CD4-positive, alpha-beta T cell treated with Interleukin-10 for 1 hour (primary cell): ENCODE results near the gene GRIN3A.

Experiments
- DNase-seq: peaks from one replicate; pipeline ENCODE4 v3.0.0-alpha.2; 2020

GRIN3A gene

DNA sequence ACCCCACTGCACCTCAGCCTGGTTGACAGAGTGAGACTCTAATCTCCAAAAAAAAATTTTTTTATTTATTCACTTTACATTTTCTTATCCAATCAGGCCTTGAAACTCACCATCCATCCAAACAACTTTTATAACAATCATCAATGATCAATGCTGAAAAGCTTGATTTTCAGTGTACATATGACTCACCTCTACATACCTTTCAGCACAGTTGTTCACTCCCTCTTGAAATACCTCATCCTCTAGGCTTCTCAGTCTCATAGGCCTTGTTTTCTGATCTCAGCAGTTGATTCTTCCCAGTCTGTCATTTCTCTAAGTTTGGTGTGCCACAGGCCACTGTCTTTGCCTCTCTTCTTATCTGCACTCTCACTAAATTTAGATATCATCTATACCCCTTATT, 36.2 kb downstream of the GRIN3A start:
- no peak for DNase-seq

- no peak for DNase-seq
Measured at GRCh38 chr9:101693546-101694336, 44.7 kb downstream of the GRIN3A start.

GRCh38 chr9:101691657-101692056, 46.8 kb downstream of the GRIN3A start:
- no peak for DNase-seq

GRCh38 chr9:101689039-101689438, 49.4 kb downstream of the GRIN3A start:
- no peak for DNase-seq

- no peak for DNase-seq
Measured at GRCh38 chr9:101684665-101685064, 53.8 kb downstream of the GRIN3A start.

DNA sequence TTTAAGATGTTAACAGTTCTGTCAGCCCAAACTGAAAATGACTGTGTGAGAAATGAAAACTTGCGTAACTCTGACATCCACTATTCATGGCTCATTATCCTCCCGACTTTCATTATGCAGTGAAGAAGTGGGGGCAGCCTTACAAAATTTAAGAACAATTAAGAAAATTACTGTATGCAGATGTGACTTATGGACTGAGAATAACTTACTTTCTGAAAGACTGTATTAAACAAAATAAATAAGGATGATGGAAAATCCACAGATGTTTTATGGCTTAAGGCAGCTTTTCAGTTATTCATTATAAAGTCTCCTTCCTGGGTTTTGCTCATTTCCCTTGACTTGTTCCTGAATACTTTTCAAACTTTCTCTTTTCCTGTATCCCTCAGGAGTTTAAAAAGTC, 55.2 kb downstream of the GRIN3A start:
- no peak for DNase-seq

DNA sequence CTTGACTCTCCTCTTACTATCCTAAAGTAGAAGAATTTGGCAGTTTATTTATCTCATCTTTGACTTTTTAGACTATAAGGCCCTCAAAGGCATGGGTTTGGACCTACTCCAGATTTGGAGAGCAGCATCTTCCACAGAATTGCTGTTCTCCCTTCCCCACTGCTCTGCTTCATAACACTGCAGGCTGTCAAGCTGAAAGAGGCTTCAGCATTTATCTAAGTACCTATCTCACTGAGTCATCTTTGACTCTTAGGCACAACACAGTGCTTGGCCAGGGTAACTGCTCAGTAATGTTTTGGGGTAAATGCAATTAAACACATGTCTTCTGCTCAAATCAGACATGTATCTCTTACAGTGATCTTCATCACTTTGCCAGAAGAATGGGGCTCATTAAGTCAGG, 60.6 kb downstream of the GRIN3A start:
- no peak for DNase-seq

DNA sequence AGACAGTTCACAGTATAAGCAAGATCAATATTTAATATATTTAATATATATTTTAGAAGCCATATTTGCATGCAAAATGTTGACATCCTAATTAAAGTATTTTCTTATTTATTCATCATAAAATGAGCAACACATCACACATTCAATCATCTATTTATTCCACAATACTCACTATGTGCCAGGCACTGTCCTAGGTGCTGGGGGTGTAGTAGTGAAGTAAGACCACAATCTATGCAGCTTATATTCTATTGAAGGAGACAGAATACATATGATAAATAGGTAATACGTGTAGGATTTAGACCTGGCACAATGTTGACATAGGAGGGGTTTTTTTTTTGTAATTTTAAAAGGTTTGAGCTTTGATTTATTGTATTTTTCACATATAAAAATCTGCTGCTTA, 63.1 kb downstream of the GRIN3A start:
- DNase-seq = no peak

DNA sequence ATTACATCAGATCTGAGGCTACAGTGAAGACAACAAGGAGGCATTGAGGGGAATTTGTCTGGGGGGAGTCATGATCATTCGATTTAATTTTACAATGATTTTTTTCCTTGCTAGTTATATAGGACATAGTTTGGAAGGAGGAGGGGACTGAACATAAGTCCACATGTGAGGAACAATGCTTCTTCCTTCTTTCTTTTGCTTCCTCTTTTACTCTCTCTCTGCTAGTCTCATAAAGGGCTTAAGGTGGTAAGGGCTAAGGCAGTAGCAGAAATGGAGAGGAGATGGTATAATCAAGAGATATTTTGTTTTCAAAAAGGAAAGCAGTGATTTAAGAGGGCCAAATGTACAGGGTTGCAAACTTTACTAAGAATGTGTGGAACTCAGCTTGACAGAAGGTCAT, 64.3 kb downstream of the GRIN3A start:
- DNase-seq = no peak

DNA sequence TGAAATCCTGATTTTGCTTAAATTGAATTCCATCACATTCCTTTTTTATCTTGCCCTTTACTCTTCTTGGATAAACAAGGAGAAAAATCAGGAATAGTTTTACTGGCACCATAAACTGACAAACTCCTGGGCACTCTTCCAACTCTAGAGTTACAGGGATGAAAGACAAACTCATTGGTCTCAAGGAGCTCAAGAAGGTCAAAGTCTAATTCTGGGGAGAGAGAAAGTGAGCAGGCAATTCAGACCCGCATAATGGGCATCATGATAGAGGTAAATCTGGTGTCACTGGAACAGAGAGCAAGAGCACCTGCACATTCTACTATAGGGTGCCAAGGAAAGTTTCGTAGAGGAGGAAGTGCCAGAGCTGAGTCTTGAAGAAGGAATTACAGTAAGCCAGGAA, 64.8 kb downstream of the GRIN3A start:
- DNase-seq = no peak

- no peak for DNase-seq
Measured at GRCh38 chr9:101671567-101671966, 66.9 kb downstream of the GRIN3A start.

DNA sequence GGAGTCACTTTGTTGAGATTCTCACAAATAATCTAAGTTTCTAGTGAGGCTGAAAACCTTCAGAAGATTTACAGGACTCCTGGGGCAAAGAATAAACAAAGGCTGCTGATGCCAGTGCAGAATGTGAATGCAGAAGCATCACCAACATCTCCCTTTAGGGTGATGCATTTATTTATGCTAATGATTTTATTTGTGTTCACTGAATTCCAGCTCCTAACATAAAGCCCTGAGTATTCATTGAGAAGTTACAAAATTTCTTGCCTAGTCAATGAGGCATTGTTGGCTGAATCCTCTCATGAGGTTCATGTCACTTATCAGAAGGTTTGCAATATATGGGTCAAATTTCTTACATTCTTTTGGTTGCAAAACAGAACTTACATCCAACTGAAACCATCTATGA, 70.0 kb downstream of the GRIN3A start:
- no peak for DNase-seq

DNA sequence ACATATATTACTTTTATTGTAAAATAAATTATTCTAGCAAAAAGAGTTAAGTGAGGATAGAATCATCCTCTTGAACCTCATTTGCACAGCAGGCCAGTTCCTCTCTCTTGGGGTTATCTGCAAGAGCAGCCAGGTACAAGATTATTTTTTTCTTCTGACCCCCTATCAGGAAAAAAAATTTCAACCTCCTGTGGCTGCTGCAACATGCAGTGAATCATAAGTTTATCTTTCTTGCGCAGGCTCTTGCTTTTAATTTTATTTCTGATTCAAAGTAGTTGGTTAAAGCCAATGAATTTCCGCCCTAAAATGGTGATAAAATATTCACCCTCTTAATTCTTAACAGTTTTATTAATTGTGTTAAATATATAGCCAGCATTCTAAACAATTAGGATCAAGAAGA, 74.0 kb downstream of the GRIN3A start:
- DNase-seq = no peak

DNA sequence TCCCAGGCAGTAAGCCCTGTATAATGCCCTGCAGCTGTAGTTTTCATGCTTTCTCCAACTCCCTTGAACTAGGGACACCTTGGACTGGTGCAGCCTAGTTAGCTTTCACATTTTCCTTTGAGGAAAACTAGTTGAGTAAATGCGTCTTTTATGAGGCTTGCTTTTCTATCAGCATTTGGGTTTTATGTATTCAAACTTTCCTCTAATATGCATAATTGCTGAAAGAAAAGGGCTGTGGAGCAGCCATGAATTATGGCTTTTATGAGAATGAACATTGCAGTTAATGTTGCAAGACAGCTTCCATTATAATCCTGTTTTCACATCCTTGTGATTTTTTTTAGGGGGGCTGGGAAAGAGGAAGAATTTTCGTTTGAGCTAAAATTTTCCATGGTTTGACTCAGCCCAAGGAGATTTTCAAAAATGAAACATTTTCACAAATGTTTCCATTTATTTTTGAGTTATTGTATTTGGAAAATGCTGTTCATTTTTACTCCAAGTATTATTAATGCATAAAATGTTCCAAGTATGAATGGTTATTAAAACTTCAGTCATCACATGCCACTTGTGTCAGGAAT, 85.8 kb downstream of the GRIN3A start:
- DNase-seq = no peak

GRCh38 chr9:101650142-101650541, 88.3 kb downstream of the GRIN3A start:
- no peak for DNase-seq

- DNase-seq = no peak
Measured at GRCh38 chr9:101648493-101648892, 90.0 kb downstream of the GRIN3A start.

DNA sequence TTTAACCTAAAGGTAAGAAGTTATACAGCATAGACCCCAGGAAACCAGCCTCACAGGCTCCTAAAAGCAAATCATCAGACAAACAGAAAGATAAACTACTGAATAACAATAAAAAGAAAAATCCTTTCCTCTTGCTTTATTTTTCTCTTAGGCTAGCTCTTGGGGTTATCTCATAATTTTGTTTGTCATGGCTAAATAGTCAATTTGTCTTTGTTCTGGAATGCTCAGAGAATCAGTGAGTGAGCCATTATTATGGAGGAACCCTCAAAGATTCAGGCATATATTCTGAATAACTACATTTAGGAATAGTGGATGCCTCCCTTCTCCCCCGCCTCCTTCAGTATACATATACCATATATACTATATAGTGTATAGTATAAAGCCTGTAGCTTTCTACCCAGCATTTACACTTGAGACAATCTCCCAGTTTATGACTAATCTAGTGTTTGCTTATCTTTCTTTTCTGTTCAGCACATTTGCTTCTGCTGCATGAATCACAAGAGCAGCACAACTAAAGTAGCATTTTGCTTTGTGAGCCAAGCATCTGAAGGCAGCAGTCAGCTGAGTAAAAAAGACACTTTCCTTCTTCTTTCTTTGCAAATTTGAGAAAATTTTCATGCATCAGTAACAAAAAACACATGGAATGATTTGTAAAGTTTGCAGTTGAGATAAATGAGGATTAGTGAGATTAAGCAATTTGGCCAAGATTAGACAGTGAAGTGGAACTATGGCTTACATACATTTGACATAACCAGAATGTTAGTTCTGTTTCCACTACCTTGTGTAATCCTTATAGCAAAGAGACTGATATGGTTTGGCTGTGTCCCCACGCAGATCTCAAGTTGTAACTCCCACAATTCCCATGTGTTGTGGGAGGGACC, 98.4 kb downstream of the GRIN3A start:
- no peak for DNase-seq

DNA sequence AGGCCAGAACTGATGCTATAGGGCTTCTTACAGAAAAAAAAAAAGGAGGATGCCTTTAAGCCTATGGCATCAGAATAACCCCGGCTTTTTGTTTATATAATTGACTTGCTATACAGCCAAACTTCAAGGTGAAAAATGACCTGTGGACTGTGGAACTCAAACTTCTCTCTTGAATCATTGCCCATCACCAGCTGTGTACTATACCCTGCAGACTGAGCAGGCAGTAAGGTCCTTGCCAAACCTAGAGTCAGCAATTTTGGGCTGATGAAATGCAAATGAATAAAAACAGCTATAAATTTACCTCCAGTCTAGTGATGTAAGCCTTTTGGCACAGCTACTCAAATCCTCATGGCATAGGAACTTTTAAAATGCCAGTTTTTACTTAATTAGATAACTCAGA, 99.1 kb downstream of the GRIN3A start:
- DNase-seq = no peak

DNA sequence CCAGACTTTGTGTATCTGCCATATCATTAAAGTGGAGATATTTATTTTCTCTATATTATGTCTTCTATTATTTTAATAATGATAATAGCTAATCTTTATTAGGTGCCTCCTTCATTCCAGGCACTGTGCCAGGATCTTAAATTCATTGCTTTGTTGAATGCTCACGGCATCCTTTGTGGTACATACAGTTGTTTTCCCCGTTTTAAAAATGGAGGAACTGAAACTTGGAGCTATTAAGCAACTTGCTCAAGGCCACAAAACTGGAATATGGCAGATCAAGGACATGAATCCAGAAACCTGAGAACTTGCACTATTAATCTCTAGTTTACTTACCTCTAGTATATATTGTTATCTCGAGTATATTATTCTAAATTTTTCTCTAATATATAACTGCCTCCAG, 102.2 kb downstream of the GRIN3A start:
- no peak for DNase-seq

GRCh38 chr9:101635473-101635872, 103.0 kb downstream of the GRIN3A start:
- no peak for DNase-seq

DNA sequence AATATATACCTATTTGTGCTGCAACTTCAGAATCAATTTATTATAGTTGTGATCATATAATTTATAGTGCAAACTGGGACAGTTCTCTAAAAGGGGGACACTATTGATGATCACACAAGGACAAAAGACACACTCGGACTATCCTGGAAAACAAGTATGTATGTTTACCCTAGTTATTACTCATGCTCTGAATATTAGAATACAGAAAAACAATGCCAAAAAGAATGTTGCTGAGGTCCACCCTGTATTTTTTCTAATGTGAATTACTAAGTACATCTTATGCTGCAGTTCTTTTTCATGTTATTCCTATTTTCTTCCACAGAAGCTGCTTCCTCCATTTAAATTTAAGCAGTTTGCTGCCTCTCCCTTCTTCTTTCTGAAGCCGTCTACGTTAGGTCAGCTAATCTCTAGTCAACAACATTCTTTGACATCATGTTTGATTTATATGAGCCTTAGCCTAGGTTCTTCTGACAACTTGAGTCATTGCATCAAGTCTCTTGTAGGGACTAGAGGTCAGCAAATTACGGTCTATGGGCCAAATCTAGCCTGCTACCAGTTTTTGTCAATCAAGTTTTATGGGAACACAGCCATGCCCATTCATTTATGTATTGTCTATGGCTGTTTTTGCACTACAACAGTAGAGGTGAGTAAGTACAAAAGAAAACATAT, 103.6 kb downstream of the GRIN3A start:
- DNase-seq = no peak

- DNase-seq = no peak
Measured at GRCh38 chr9:101632611-101633010, 105.8 kb downstream of the GRIN3A start.

- no peak for DNase-seq
Measured at GRCh38 chr9:101631892-101632291, 106.6 kb downstream of the GRIN3A start.
